Natural killer cell treated with Interleukin-12 subunit alpha and Interleukin-12 subunit beta and Interleukin-15 and Interleukin-18, amount 100 ng/mL, for 72 hours (primary cell): ENCODE results near the gene SDK1. TPM values are rescaled to one million over a fixed set of nuclear protein-coding genes. Genes with fewer than 3 reads are reported as not detected.
"Not testable (repeated sequence)": the region's sequence is repeated elsewhere in the genome, so short reads cannot be mapped to it uniquely, and the experiment has no call there.

Experiments
- ATAC-seq, 2 donors: fragments of 150-1000 bp; cut with Tn5 transposase in 1 of 2; sonication (Bioruptor Pico), chemical (Tn5 transposase) in 1 of 2; 2 replicates each; pipeline ENCODE4 v1.10.0; 2021
- DNase-seq: peaks from one replicate; pipeline ENCODE4 v3.0.0; 2022; ENCODE audit warnings: low spot score
- H3K27ac Mint-ChIP-seq, 2 donors: 1 replicate in 1 of 2; 2 replicates in 1 of 2; pipeline ENCODE4 v1.8.0; 2022; ENCODE audit warnings: mixed read lengths in 2 of 2, mild to moderate bottlenecking in 1 of 2, moderate library complexity in 1 of 2
- H3K27me3 Mint-ChIP-seq, 2 donors: 1 replicate in 1 of 2; 2 replicates in 1 of 2; pipeline ENCODE4 v1.8.0; 2022; ENCODE audit warnings: mixed read lengths in 2 of 2
- H3K36me3 Mint-ChIP-seq: one replicate; pipeline ENCODE4 v1.8.0; 2022; ENCODE audit warnings: mixed read lengths
- H3K4me1 Mint-ChIP-seq, 2 donors: 1 replicate in 1 of 2; 2 replicates in 1 of 2; pipeline ENCODE4 v1.8.0; 2022; ENCODE audit warnings: low read depth in 2 of 2, mixed read lengths in 2 of 2, mild to moderate bottlenecking in 1 of 2
- H3K4me3 Mint-ChIP-seq: one replicate; pipeline ENCODE4 v1.8.0; 2022; ENCODE audit warnings: mixed read lengths
- H3K9me3 Mint-ChIP-seq: 2 replicates; pipeline ENCODE4 v1.8.0; 2022; ENCODE audit warnings: mixed read lengths
- total RNA-seq, 2 donors: library from RNA; stranded (reverse); gene quantifications; one replicate each; pipeline ENCODE4 v1.2.3, GENCODE V29; 2022

Gene SDK1
- total RNA-seq, 2 donors from 2014 or later, result 0.20 to 0.40 TPM

DNA sequence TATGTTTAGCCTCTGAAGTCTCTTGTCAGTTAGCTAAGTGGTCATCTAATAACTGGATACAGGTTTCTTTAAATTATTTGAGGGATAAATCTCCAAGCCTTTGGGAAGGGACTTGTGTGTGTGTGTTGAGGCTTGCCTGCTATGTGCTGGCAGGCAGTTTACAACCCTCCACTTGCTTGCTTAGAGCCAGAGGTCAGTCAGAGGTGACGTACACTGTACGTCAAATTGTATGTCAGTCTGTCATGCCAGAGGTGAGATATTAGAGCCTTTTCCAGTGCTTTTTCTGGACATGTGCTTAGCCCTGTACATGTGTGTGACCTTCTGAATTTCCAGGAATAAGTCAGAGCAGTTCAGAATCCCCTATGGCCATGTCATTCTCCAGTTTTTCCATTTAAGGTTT lies 438.9 kb downstream of the SDK1 start:
- Mint-ChIP-seq H3K36me3 (peaks cover 9% of the 10 kb centered on the region), H3K4me1 (no peaks in the 10 kb centered on the region), H3K27me3 (peaks cover 12 to 33% of the 10 kb centered on the region in 2 donors), H3K27ac (no peak overlapping the region), H3K4me3 (no peak overlapping the region), H3K9me3 (peaks cover 7% of the 10 kb centered on the region)
- no peak for DNase-seq
- no peak for ATAC-seq

DNA sequence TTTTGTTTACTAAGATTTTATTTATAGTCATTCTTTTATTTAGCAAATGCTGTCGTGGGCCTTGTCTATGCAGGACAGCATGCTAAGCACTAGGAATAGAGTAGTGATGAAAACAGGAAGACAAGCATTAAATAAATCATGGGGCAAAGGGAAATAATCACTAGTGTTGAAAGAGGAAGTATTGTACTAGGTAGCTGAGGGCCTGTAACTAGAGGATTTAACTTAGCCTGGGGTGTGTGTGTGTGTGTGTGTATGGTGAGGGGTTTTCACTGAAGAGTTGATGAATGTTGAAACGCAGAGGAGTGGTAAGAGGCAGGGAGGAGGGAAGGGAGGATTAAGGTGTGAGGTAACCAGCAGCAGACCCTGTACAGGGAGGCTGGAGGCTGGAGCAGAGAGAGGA lies 446.4 kb downstream of the SDK1 start:
- Mint-ChIP-seq H3K4me1 (no peaks in the 10 kb centered on the region), H3K9me3 (no peaks in the 10 kb centered on the region), H3K4me3 (no peak overlapping the region), H3K27ac (no peak overlapping the region), H3K36me3 (no peaks in the 10 kb centered on the region), H3K27me3 (peaks cover 20 to 44% of the 10 kb centered on the region in 2 donors)
- no peak for DNase-seq
- ATAC-seq, result peak in 1 of 2 donors; percentile 43

- ATAC-seq, result no peak
- Mint-ChIP-seq H3K27me3 (peaks cover 20 to 44% of the 10 kb centered on the region in 2 donors), H3K9me3 (no peaks in the 10 kb centered on the region), H3K36me3 (no peaks in the 10 kb centered on the region), H3K4me3 (no peak overlapping the region), H3K4me1 (no peaks in the 10 kb centered on the region), H3K27ac (no peak overlapping the region)
- no peak for DNase-seq
Measured at GRCh38 chr7:3748389-3748788, 447.3 kb downstream of the SDK1 start.

DNA sequence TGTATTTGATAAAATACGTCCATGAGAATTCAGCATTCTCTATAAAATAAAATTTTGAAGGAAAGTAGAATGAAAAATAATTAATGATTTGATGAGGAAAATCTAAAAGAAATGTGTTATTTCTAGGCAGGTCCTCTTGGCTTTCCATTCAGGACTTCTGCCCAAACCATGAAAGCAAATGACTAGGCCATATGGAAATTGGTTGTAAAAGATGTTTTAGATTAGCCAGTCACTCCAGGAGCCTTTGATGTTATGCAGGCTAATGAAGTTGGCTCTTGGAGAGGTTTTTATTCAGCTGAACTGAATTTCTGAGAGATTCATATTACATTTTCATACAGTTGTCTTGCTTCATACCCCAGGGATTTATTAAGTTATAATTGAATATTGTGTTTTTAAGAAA lies 452.8 kb downstream of the SDK1 start:
- Mint-ChIP-seq H3K27ac (no peak overlapping the region), H3K9me3 (no peaks in the 10 kb centered on the region), H3K4me3 (no peak overlapping the region), H3K36me3 (no peaks in the 10 kb centered on the region), H3K4me1 (no peaks in the 10 kb centered on the region), H3K27me3 (peaks cover 13 to 30% of the 10 kb centered on the region in 2 donors)
- ATAC-seq, result no peak
- no peak for DNase-seq

GRCh38 chr7:3754493-3755341 lies 453.7 kb downstream of the SDK1 start:
- H3K36me3 Mint-ChIP-seq, result no peaks in the 10 kb centered on the region
- H3K4me1 Mint-ChIP-seq, result no peaks in the 10 kb centered on the region
- H3K27ac Mint-ChIP-seq, result no peak overlapping the region
- ATAC-seq, result no peak
- H3K4me3 Mint-ChIP-seq, result no peak overlapping the region
- peaks cover 13 to 32% of the 10 kb centered on the region in 2 donors for H3K27me3 Mint-ChIP-seq
- DNase-seq, result no peak
- no peaks in the 10 kb centered on the region for H3K9me3 Mint-ChIP-seq

- not testable (repeated sequence) for H3K4me1 Mint-ChIP-seq, ATAC-seq, H3K36me3 Mint-ChIP-seq, H3K9me3 Mint-ChIP-seq, H3K27ac Mint-ChIP-seq, DNase-seq, H3K4me3 Mint-ChIP-seq
- peaks cover 18 to 40% of the 10 kb centered on the region in 2 donors for H3K27me3 Mint-ChIP-seq
Measured at GRCh38 chr7:3755778-3756453, 454.9 kb downstream of the SDK1 start.

DNA sequence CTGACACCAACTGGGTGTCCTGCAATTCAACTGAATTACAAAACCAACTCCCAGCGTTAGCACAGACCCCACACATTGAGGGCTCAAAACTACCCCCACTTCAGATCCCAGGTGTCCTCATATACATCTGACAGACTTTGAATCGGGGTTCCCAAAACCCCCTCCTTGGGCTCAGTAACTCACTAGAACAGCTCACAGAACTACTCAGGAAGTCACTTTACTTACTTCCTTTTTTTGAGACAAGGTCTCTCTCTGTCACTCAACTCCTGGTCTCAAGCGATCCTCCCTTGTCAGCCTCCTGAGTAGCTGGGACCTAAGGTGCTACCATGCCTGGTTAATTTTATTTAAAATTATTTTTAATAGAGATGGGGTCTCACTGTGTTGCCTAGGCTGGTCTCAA lies 456.0 kb downstream of the SDK1 start:
- DNase-seq, result no peak
- Mint-ChIP-seq H3K27me3 (peaks cover 16 to 43% of the 10 kb centered on the region in 2 donors), H3K4me1 (no peaks in the 10 kb centered on the region), H3K27ac (no peak overlapping the region), H3K4me3 (no peak overlapping the region), H3K9me3 (no peaks in the 10 kb centered on the region), H3K36me3 (no peaks in the 10 kb centered on the region)
- no peak for ATAC-seq

DNA sequence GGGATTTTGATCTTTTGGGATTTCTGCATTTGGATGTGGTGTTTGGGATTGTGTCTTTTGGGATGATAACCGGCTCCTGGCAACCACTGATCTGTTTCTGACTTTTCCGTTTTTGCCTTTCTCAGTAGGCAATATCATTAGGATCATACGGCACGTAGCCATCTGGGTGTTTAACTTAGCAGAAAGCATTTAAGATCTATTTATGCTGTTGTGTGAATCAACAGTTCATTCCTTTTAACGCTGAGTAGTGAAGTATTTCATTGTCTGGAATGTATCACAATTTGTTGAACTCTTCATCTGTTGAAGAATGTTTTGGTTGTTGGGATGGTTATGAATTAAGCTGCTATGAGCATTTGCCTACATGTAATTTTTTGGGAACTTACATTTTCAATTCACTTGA lies 459.6 kb downstream of the SDK1 start:
- ATAC-seq, result no peak
- no peak overlapping the region for H3K27ac Mint-ChIP-seq
- no peaks in the 10 kb centered on the region for H3K36me3 Mint-ChIP-seq

DNA sequence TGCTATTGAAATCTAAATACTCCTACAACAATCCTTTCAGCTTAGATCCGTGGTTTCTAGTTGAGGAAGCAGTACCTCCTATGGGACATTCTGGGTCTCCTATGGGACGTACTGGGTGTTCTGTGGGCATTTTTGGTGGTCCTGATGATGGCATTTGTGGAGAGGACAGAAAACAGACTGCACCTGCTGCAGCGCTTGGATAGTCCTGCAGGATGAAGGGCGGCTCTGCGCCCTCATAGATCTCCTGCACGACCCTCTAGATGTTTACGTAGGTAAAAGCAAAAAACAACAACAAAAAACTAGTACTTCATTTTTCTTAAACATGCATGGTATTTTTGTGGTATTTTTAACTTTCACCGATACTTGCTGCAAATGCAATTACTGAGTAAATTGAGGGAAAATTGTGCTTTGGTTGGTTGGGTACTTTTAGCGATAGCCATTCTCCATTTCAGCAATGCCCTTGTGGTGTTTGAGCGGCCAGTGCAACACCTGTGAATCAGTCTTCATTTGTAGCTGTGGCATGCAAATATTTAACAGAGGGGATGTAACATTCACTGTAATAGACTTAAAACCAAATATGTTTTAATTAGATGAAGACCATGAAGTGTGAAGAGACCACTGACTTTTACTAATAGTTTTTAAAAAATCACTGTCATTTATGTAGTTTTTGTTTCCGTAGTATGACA lies 461.2 kb downstream of the SDK1 start:
- H3K27ac Mint-ChIP-seq, result no peak overlapping the region
- no peaks in the 10 kb centered on the region for H3K9me3 Mint-ChIP-seq
- peaks cover 21 to 28% of the 10 kb centered on the region in 2 donors for H3K27me3 Mint-ChIP-seq
- DNase-seq, result no peak
- H3K4me1 Mint-ChIP-seq, result no peaks in the 10 kb centered on the region
- H3K4me3 Mint-ChIP-seq, result no peak overlapping the region
- H3K36me3 Mint-ChIP-seq, result no peaks in the 10 kb centered on the region
- ATAC-seq, result no peak

More for the DNA sequence above, 459.6 kb downstream of the SDK1 start:
- no peaks in the 10 kb centered on the region for H3K9me3 Mint-ChIP-seq
- peaks cover 19 to 28% of the 10 kb centered on the region in 2 donors for H3K27me3 Mint-ChIP-seq
- no peaks in the 10 kb centered on the region for H3K4me1 Mint-ChIP-seq
- no peak overlapping the region for H3K4me3 Mint-ChIP-seq
- DNase-seq, result no peak

- DNase-seq, result no peak
- Mint-ChIP-seq H3K27ac (no peak overlapping the region), H3K4me1 (no peaks in the 10 kb centered on the region), H3K4me3 (no peak overlapping the region), H3K9me3 (no peaks in the 10 kb centered on the region), H3K27me3 (peaks cover 23 to 24% of the 10 kb centered on the region in 2 donors), H3K36me3 (no peaks in the 10 kb centered on the region)
- no peak for ATAC-seq
Measured at GRCh38 chr7:3767917-3768777, 467.1 kb downstream of the SDK1 start.

- H3K9me3 Mint-ChIP-seq, result no peaks in the 10 kb centered on the region
- no peak overlapping the region for H3K27ac Mint-ChIP-seq
- H3K27me3 Mint-ChIP-seq, result peaks cover 21 to 22% of the 10 kb centered on the region in 2 donors
- DNase-seq, result no peak
- no peaks in the 10 kb centered on the region for H3K36me3 Mint-ChIP-seq
- H3K4me1 Mint-ChIP-seq, result no peaks in the 10 kb centered on the region
- ATAC-seq, result no peak
- H3K4me3 Mint-ChIP-seq, result no peak overlapping the region
Measured at GRCh38 chr7:3771906-3772305, 470.9 kb downstream of the SDK1 start.

DNA sequence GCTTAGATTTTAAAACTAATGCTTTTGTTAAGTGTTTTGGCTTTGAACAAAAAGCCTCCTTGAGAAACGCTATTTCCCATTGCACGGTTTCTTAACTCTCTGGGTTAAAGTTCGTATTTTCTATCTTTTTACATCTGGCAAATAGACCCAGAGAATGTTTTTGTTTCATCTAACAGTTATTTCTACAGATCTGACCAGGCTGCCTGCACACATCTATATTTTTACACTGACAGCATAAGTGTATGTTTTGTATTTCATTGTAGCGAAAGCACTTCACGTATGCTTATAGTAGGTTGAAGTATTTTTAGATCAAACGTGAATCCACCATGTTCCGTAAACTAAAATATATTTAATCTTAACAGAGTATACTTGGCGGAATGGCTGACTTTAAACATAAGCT lies 477.3 kb downstream of the SDK1 start:
- no peak for ATAC-seq
- H3K9me3 Mint-ChIP-seq, result peaks cover 6% of the 10 kb centered on the region
- peaks cover 10 to 23% of the 10 kb centered on the region in 2 donors for H3K27me3 Mint-ChIP-seq
- no peak overlapping the region for H3K27ac Mint-ChIP-seq
- DNase-seq, result no peak
- H3K4me3 Mint-ChIP-seq, result no peak overlapping the region
- H3K4me1 Mint-ChIP-seq, result no peaks in the 10 kb centered on the region
- H3K36me3 Mint-ChIP-seq, result peaks cover 12% of the 10 kb centered on the region

GRCh38 chr7:3780016-3780415 lies 479.0 kb downstream of the SDK1 start:
- H3K4me3 Mint-ChIP-seq, result no peak overlapping the region
- ATAC-seq (no peak), DNase-seq (no peak)
- peaks cover 12% of the 10 kb centered on the region for H3K36me3 Mint-ChIP-seq
- H3K4me1 Mint-ChIP-seq, result no peaks in the 10 kb centered on the region
- H3K9me3 Mint-ChIP-seq, result peaks cover 6% of the 10 kb centered on the region
- no peak overlapping the region for H3K27ac Mint-ChIP-seq
- H3K27me3 Mint-ChIP-seq, result peaks cover 13 to 30% of the 10 kb centered on the region in 2 donors
